NCI-H226 (cell line): ENCODE data around the gene ALKBH8.
"Not testable (repeated sequence)": the region's sequence is repeated elsewhere in the genome, so short reads cannot be mapped to it uniquely, and the experiment has no call there.

Source experiments
- DNase-seq: peaks from one replicate; pipeline ENCODE4 v3.0.0-alpha.2; 2015

Gene ALKBH8

GRCh38 chr11:107565219-107565937 is at the start of gene ALKBH8:
Gene ALKBH8, minus strand, starts transcription at chr11:107565735. Its CDS starts 4,842 bp downstream, at chr11:107560893.
- peak; percentile 64 for DNase-seq

GRCh38 chr11:107612445-107612844 is 46.9 kb upstream of the ALKBH8 start:
- DNase-seq, result no peak

GRCh38 chr11:107609400-107610218 is 44.1 kb upstream of the ALKBH8 start:
- no peak for DNase-seq

GRCh38 chr11:107608809-107609208 is 43.3 kb upstream of the ALKBH8 start:
- no peak for DNase-seq

GRCh38 chr11:107606141-107606540 is 40.6 kb upstream of the ALKBH8 start:
- DNase-seq, result no peak

GRCh38 chr11:107605061-107606006 is 39.8 kb upstream of the ALKBH8 start:
- DNase-seq, result no peak

- no peak for DNase-seq
Observed at GRCh38 chr11:107598225-107599139, 32.9 kb upstream of the ALKBH8 start.

- DNase-seq, result no peak
Observed at GRCh38 chr11:107594736-107595135, 29.2 kb upstream of the ALKBH8 start.

- no peak for DNase-seq
Observed at GRCh38 chr11:107593951-107594350, 28.4 kb upstream of the ALKBH8 start.

GRCh38 chr11:107592813-107593212 is 27.3 kb upstream of the ALKBH8 start:
- DNase-seq, result no peak

- no peak for DNase-seq
Observed at GRCh38 chr11:107592231-107592590, 26.7 kb upstream of the ALKBH8 start.

- no peak for DNase-seq
Observed at GRCh38 chr11:107591378-107592230, 26.1 kb upstream of the ALKBH8 start.

GRCh38 chr11:107590460-107591377 is 25.2 kb upstream of the ALKBH8 start, which contains the start of gene ELMOD1:
Gene ELMOD1, plus strand, starts transcription at chr11:107591147. Its CDS starts 27,043 bp downstream, at chr11:107618190.
- no peak for DNase-seq

- DNase-seq, result peak; percentile 57
Observed at GRCh38 chr11:107587306-107587979, 21.9 kb upstream of the ALKBH8 start.

- no peak for DNase-seq
Observed at GRCh38 chr11:107583629-107584195, 18.2 kb upstream of the ALKBH8 start.

- no peak for DNase-seq
Observed at GRCh38 chr11:107581147-107581546, 15.6 kb upstream of the ALKBH8 start.

GRCh38 chr11:107579169-107579568 is 13.6 kb upstream of the ALKBH8 start:
- DNase-seq, result not testable (repeated sequence)

GRCh38 chr11:107577346-107577711 is 11.8 kb upstream of the ALKBH8 start:
- no peak for DNase-seq
